Mesendoderm (in vitro differentiated cells): Measurements from ENCODE around the gene SLC4A5.

Experiments
- DNase-seq: peaks from one replicate; pipeline ENCODE4 v3.0.0; 2013
- H2AK5ac ChIP-seq: 2 replicates; pipeline ENCODE4 v1.6.1; 2013; ENCODE audit warnings: low read length, inconsistent platforms
- H2BK120ac ChIP-seq: 2 replicates; pipeline ENCODE4 v1.6.1; 2013; ENCODE audit warnings: low read depth, mild to moderate bottlenecking, low read length, moderate library complexity, mixed read lengths
- H2BK15ac ChIP-seq: replicated peaks from 2 replicates; pipeline ENCODE4 v1.6.1; 2013; ENCODE audit warnings: low read depth, mild to moderate bottlenecking, moderate library complexity
- H2BK5ac ChIP-seq: 2 replicates; pipeline ENCODE4 v1.6.1; 2013; ENCODE audit warnings: low read length, inconsistent platforms
- H3K18ac ChIP-seq: 2 replicates; pipeline ENCODE4 v1.6.1; 2013; ENCODE audit warnings: mild to moderate bottlenecking, low read length, mixed read lengths
- H3K23ac ChIP-seq: one replicate; pipeline ENCODE4 v1.6.1; 2013; ENCODE audit warnings: low read length
- H3K27ac ChIP-seq: 2 replicates; pipeline ENCODE4 v1.5.1; 2013; ENCODE audit warnings: low read depth, mild to moderate bottlenecking, inconsistent platforms, low read length, moderate library complexity
- H3K27me3 ChIP-seq: 2 replicates; pipeline ENCODE4 v1.6.1; 2013; ENCODE audit warnings: low read length, control low read depth, mild to moderate bottlenecking, inconsistent platforms; ENCODE audit not compliant: insufficient read depth, poor library complexity
- H3K36me3 ChIP-seq: 2 replicates; pipeline ENCODE4 v1.6.1; 2013; ENCODE audit warnings: low read length, inconsistent platforms; ENCODE audit not compliant: control insufficient read depth, insufficient read depth
- H3K4ac ChIP-seq: one replicate; pipeline ENCODE4 v1.6.1; 2013; ENCODE audit warnings: low read depth, mild to moderate bottlenecking, low read length, moderate library complexity
- H3K4me1 ChIP-seq: 2 replicates; pipeline ENCODE4 v1.6.1; 2013; ENCODE audit warnings: low read depth, low read length, inconsistent platforms; ENCODE audit not compliant: control insufficient read depth
- H3K4me2 ChIP-seq: 2 replicates; pipeline ENCODE4 v1.6.1; 2013; ENCODE audit warnings: low read length
- H3K4me3 ChIP-seq: 2 replicates; pipeline ENCODE4 v1.5.1; 2013; ENCODE audit warnings: mild to moderate bottlenecking, low read length
- H3K56ac ChIP-seq: one replicate; pipeline ENCODE4 v1.6.1; 2013; ENCODE audit warnings: low read length
- H3K79me1 ChIP-seq: 2 replicates; pipeline ENCODE4 v1.6.1; 2013; ENCODE audit warnings: low read length, inconsistent platforms
- H3K79me2 ChIP-seq: 2 replicates; pipeline ENCODE4 v1.6.1; 2013; ENCODE audit warnings: mild to moderate bottlenecking, low read length; ENCODE audit not compliant: control insufficient read depth, insufficient read depth
- H3K9ac ChIP-seq: 2 replicates; pipeline ENCODE4 v1.6.1; 2013; ENCODE audit warnings: low read length, inconsistent platforms
- H4K5ac ChIP-seq: one replicate; pipeline ENCODE4 v1.6.1; 2013; ENCODE audit warnings: low read length
- H4K8ac ChIP-seq: one replicate; pipeline ENCODE4 v1.6.1; 2013; ENCODE audit warnings: low read depth, mild to moderate bottlenecking, control low read depth, low read length, moderate library complexity
- WGBS: extraction: QIAGEN DNeasy Blood & Tissue Kit; methylation state at CpG from one replicate; pipeline ENCODE4 v1.1.7; 2013; ENCODE audit warnings: low lambda C conversion rate, missing lambda C conversion rate; ENCODE audit not compliant: insufficient coverage; ENCODE audit errors: extremely low coverage; 5-methylcytosine and 5-hydroxymethylcytosine counted together

Gene SLC4A5

DNA sequence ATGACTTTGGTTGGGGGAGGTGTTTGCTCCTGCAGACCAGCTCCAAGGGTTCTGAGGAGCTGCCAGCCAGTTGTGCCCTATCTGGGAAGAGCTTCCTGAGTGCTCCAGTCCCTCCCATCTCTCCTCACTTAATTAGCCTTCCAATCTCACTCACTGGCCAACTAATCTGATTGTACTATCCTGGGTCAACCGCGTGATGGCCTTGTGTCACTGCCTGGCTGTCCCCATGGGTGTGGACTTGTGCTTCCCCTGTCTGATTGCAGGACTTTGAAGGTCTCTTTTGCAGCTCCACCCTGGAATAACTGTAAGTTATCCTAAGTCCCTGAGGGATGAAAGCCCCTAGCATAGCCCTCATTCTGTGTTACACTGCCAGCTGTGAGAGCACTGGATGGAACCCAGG lies 65.0 kb downstream of the SLC4A5 start:
- Histone ChIP-seq H2AK5ac (no peak overlapping the region), H2BK15ac (no peak overlapping the region), H3K27me3 (no peaks in the 10 kb centered on the region), H3K18ac (no peak overlapping the region), H3K79me2 (no peaks in the 10 kb centered on the region), H3K23ac (no peak overlapping the region), H3K4me2 (no peak overlapping the region), H3K36me3 (no peaks in the 10 kb centered on the region), H4K5ac (no peak overlapping the region), H3K4ac (no peak overlapping the region), H3K4me3 (no peak overlapping the region), H2BK120ac (no peak overlapping the region), H3K56ac (no peak overlapping the region), H3K79me1 (no peaks in the 10 kb centered on the region), H3K9ac (no peak overlapping the region), H2BK5ac (no peak overlapping the region), H3K27ac (no peak overlapping the region), H3K4me1 (no peaks in the 10 kb centered on the region), H4K8ac (no peak overlapping the region)
- WGBS: no CpG with 5 or more reads among the region's 2 CpGs
- DNase-seq: peak; percentile 51

GRCh38 chr2:74275228-74275627 lies 68.0 kb downstream of the SLC4A5 start:
- Histone ChIP-seq H4K8ac (no peak overlapping the region), H3K18ac (no peak overlapping the region), H2AK5ac (no peak overlapping the region), H3K4ac (no peak overlapping the region), H2BK5ac (no peak overlapping the region), H3K4me3 (no peak overlapping the region), H3K27ac (no peak overlapping the region), H3K4me2 (no peak overlapping the region), H4K5ac (no peak overlapping the region), H3K27me3 (no peaks in the 10 kb centered on the region), H3K56ac (no peak overlapping the region), H2BK15ac (no peak overlapping the region), H3K4me1 (no peaks in the 10 kb centered on the region), H3K23ac (no peak overlapping the region), H2BK120ac (no peak overlapping the region), H3K79me2 (no peaks in the 10 kb centered on the region), H3K9ac (no peak overlapping the region), H3K79me1 (no peaks in the 10 kb centered on the region), H3K36me3 (no peaks in the 10 kb centered on the region)
- WGBS: no CpG with 5 or more reads among the region's 1 CpG
- DNase-seq: no peak

GRCh38 chr2:74269667-74270066 lies 73.5 kb downstream of the SLC4A5 start:
- Histone ChIP-seq H2AK5ac (no peak overlapping the region), H3K4me3 (no peak overlapping the region), H3K4ac (no peak overlapping the region), H2BK15ac (no peak overlapping the region), H3K36me3 (no peaks in the 10 kb centered on the region), H3K79me2 (no peaks in the 10 kb centered on the region), H3K9ac (no peak overlapping the region), H4K5ac (no peak overlapping the region), H2BK5ac (no peak overlapping the region), H3K18ac (no peak overlapping the region), H3K27ac (no peak overlapping the region), H3K27me3 (no peaks in the 10 kb centered on the region), H3K56ac (no peak overlapping the region), H4K8ac (no peak overlapping the region), H3K79me1 (no peaks in the 10 kb centered on the region), H3K4me1 (no peaks in the 10 kb centered on the region), H3K23ac (no peak overlapping the region), H2BK120ac (no peak overlapping the region), H3K4me2 (no peak overlapping the region)
- no peak for DNase-seq
- no CpG with 5 or more reads among the region's 1 CpG for WGBS

- WGBS: no CpG with 5 or more reads among the region's 4 CpGs
- Histone ChIP-seq H2BK15ac (no peak overlapping the region), H3K18ac (no peak overlapping the region), H2BK5ac (no peak overlapping the region), H3K4me2 (no peak overlapping the region), H2AK5ac (no peak overlapping the region), H3K36me3 (no peaks in the 10 kb centered on the region), H3K79me2 (no peaks in the 10 kb centered on the region), H3K4ac (no peak overlapping the region), H3K23ac (no peak overlapping the region), H4K5ac (no peak overlapping the region), H4K8ac (no peak overlapping the region), H3K4me3 (no peak overlapping the region), H3K9ac (no peak overlapping the region), H3K27me3 (no peaks in the 10 kb centered on the region), H3K4me1 (no peaks in the 10 kb centered on the region), H2BK120ac (no peak overlapping the region), H3K56ac (no peak overlapping the region), H3K79me1 (no peaks in the 10 kb centered on the region), H3K27ac (no peak overlapping the region)
- DNase-seq: peak; percentile 32
Measured at GRCh38 chr2:74267068-74267467, 76.1 kb downstream of the SLC4A5 start.

DNA sequence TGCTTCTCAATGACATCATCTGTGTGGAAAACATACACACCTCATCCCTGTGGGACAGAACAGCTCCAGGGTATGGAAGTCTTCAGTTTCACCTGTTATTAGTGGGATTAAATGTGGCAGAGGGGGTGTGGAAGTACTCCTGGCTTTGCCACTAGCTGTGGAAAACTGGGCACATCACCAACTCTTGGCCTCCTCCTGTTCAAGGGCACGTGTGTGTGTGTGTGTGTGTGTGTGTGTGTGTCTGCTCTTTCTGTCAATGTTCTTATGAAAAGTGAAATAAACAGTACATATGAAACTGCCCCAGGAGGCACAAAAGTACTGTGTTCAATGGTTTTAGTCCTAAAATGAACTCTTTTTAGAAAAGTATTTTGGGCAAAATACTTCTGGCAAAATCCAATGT lies 78.9 kb downstream of the SLC4A5 start:
- Histone ChIP-seq H2BK5ac (no peak overlapping the region), H3K56ac (no peak overlapping the region), H3K36me3 (no peaks in the 10 kb centered on the region), H3K27me3 (no peaks in the 10 kb centered on the region), H4K5ac (no peak overlapping the region), H4K8ac (no peak overlapping the region), H3K79me2 (no peaks in the 10 kb centered on the region), H3K4me2 (no peak overlapping the region), H3K79me1 (no peaks in the 10 kb centered on the region), H3K4me1 (peaks cover 11% of the 10 kb centered on the region), H3K4ac (no peak overlapping the region), H2BK120ac (no peak overlapping the region), H3K23ac (no peak overlapping the region), H3K18ac (no peak overlapping the region), H3K27ac (no peak overlapping the region), H2BK15ac (no peak overlapping the region), H3K4me3 (no peak overlapping the region), H2AK5ac (no peak overlapping the region), H3K9ac (no peak overlapping the region)
- no CpG with 5 or more reads among the region's 1 CpG for WGBS
- DNase-seq: no peak

DNA sequence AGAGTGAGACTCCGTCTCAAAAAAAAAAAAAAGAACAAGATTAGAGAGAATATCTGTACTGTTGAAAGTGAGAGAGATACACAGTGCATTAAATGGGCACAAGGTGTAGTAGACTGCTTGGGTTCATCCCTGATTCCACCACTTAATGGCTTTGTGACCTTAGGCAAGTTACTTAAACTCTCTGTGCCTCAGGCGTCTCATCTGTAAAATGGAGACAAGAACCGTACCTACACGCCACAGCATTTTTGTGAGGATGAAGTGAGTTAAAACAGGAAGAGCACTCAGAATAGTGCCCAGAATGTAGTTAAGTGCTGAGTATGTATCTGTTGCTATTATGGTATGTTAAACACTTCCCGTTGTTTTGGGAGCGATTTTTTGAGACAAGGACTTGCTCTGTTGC lies 80.5 kb downstream of the SLC4A5 start:
- WGBS: no CpG with 5 or more reads among the region's 6 CpGs
- Histone ChIP-seq H3K4me2 (no peak overlapping the region), H3K4ac (no peak overlapping the region), H4K5ac (no peak overlapping the region), H2BK120ac (no peak overlapping the region), H2BK5ac (no peak overlapping the region), H3K27me3 (no peaks in the 10 kb centered on the region), H2AK5ac (no peak overlapping the region), H3K36me3 (no peaks in the 10 kb centered on the region), H3K79me1 (no peaks in the 10 kb centered on the region), H3K9ac (no peak overlapping the region), H3K79me2 (no peaks in the 10 kb centered on the region), H3K4me1 (peaks cover 11% of the 10 kb centered on the region), H2BK15ac (no peak overlapping the region), H3K4me3 (no peak overlapping the region), H3K27ac (no peak overlapping the region), H3K56ac (no peak overlapping the region), H3K18ac (no peak overlapping the region), H3K23ac (no peak overlapping the region), H4K8ac (no peak overlapping the region)
- DNase-seq: no peak
